ENCODE data around the gene BTBD9. TPM values are rescaled to one million over a fixed set of nuclear protein-coding genes. Genes with fewer than 3 reads are reported as not detected.

BTBD9 gene
- total RNA-seq, 2 donors from 2014 or later = 30.1 to 45.8 TPM

GRCh38 chr6:38676974-38677544 lies 37.3 kb upstream of the BTBD9 start:
- H3K27ac ChIP-seq = no peak overlapping the region
- H3K4me1 ChIP-seq (ENCODE audit: control insufficient read depth in 1 of 2, low read depth in 2 of 2) = no peaks in the 10 kb centered on the region
- H3K27me3 ChIP-seq (replicated peaks; ENCODE audit: insufficient read depth) = no peaks in the 10 kb centered on the region
- H3K9me3 ChIP-seq = no peaks in the 10 kb centered on the region
- ATAC-seq (ENCODE audit: insufficient number of reproducible peaks, low FRiP score, low read depth) (no peak), DNase-seq (ENCODE audit: low spot score) (no peak)
- no peak overlapping the region for H3K4me3 ChIP-seq
- TF ChIP-seq, protein P1, sequence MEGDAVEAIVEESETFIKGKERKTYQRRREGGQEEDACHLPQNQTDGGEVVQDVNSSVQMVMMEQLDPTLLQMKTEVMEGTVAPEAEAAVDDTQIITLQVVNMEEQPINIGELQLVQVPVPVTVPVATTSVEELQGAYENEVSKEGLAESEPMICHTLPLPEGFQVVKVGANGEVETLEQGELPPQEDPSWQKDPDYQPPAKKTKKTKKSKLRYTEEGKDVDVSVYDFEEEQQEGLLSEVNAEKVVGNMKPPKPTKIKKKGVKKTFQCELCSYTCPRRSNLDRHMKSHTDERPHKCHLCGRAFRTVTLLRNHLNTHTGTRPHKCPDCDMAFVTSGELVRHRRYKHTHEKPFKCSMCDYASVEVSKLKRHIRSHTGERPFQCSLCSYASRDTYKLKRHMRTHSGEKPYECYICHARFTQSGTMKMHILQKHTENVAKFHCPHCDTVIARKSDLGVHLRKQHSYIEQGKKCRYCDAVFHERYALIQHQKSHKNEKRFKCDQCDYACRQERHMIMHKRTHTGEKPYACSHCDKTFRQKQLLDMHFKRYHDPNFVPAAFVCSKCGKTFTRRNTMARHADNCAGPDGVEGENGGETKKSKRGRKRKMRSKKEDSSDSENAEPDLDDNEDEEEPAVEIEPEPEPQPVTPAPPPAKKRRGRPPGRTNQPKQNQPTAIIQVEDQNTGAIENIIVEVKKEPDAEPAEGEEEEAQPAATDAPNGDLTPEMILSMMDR (IDR thresholded peaks at IDR 0.05) = no peak
- H3K36me3 ChIP-seq = peaks cover 10% of the 10 kb centered on the region

DNA sequence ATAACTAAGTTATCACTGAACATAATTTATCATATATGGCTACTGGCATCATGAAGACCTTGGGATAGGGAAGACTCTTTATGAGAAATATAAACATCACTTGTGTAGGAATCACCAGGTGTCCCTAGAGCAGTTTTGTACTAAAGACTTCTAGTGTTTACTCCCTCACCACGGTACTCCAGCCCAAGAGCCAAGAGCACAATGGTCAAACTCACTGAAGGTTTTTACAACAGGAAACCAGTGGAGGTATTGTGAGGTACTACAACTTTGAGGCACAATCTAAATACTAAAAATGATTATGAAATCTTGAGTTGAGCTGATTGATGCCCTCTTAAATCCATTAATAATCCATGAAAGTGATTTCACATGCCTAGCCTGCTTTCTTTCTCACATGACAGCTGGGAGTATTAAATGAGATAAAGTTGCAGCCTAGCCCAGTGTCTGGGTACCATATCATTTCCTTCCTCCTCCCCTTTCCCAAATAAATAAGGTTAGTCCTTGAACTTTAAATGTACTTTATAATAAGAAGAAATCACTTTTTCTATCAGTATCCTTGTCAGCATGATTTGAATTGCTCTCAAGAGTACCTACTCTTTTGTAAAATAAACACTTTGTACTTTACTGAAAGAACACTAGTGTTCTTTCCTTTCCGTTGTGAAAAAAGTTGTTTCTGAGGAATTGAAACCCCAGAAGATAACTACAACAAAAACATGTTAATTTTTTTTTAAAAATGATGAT lies 36.7 kb upstream of the BTBD9 start:
- no peak overlapping the region for H3K27ac ChIP-seq
- H3K4me3 ChIP-seq = no peak overlapping the region
- H3K4me1 ChIP-seq (ENCODE audit: control insufficient read depth in 1 of 2, low read depth in 2 of 2) = no peaks in the 10 kb centered on the region
- peaks cover 7% of the 10 kb centered on the region for H3K36me3 ChIP-seq
- DNase-seq (ENCODE audit: low spot score) = no peak
- TF ChIP-seq, protein P1 (IDR thresholded peaks at IDR 0.05) = no peak
- no peaks in the 10 kb centered on the region for H3K27me3 ChIP-seq (replicated peaks; ENCODE audit: insufficient read depth)
- no peak for ATAC-seq (ENCODE audit: insufficient number of reproducible peaks, low FRiP score, low read depth)
- no peaks in the 10 kb centered on the region for H3K9me3 ChIP-seq

DNA sequence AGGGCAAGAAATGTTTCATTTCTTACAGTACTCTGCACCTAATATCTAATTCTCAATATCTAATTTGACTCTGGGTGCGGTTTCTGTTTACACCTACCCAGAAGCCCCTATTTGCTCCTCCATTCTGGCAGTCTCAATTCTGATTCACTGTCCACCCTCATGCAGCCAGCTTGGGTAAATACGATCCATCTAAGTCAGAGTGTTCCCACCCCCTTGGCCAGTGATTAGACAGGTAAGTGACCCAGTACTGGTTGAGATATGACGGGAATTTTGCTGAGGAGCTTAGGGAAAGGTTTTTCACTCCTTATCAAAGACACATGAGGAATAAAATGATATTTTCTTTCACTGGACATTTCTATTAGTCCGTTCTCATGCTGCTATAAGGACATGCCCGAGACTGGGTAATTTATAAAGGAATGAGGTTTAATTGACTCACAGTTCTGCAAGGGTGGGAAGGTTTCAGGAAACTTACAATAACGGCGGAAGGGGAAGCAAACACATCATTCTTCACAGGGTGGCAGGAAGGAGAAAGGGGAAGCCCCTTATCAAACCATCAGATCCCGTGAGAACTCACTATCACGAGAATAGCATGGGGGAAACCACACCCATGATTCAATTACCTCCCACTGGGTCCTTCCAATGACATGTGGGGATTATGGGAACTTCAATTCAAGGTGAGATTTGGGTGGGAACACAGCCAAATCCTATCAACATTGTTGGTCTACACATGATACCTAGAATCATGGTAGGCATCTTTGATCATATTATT lies 33.9 kb upstream of the BTBD9 start:
- DNase-seq (ENCODE audit: low spot score) = no peak
- H3K4me3 ChIP-seq = no peak overlapping the region
- no peaks in the 10 kb centered on the region for H3K27me3 ChIP-seq (replicated peaks; ENCODE audit: insufficient read depth)
- H3K4me1 ChIP-seq (ENCODE audit: control insufficient read depth in 1 of 2, low read depth in 2 of 2) = no peaks in the 10 kb centered on the region
- ATAC-seq (ENCODE audit: insufficient number of reproducible peaks, low FRiP score, low read depth) = no peak
- TF ChIP-seq, protein P1 (IDR thresholded peaks at IDR 0.05) = no peak
- H3K9me3 ChIP-seq = no peaks in the 10 kb centered on the region
- peaks cover 4% of the 10 kb centered on the region for H3K36me3 ChIP-seq
- no peak overlapping the region for H3K27ac ChIP-seq

- Histone ChIP-seq H3K36me3 (peaks cover 4% of the 10 kb centered on the region), H3K4me3 (no peak overlapping the region), H3K4me1 (ENCODE audit: control insufficient read depth in 1 of 2, low read depth in 2 of 2) (no peaks in the 10 kb centered on the region), H3K27me3 (replicated peaks; ENCODE audit: insufficient read depth) (no peaks in the 10 kb centered on the region), H3K27ac (no peak overlapping the region), H3K9me3 (no peaks in the 10 kb centered on the region)
- DNase-seq (ENCODE audit: low spot score) = no peak
- ATAC-seq (ENCODE audit: insufficient number of reproducible peaks, low FRiP score, low read depth) = no peak
- TF ChIP-seq, protein P1 (IDR thresholded peaks at IDR 0.05) = peak; percentile 53
These were observed 32.2 kb upstream of the BTBD9 start for GRCh38 chr6:38671885-38672467.

Data from thoracic aorta (tissue), 2 donors.